Activated CD8-positive, alpha-beta T cell treated with anti-CD3 and anti-CD28 coated beads for 36 hours (primary cell): ENCODE results near the gene PCBP2. TPM values are rescaled to one million over a fixed set of nuclear protein-coding genes. Genes with fewer than 3 reads are reported as not detected.
"Not testable (repeated sequence)": the region's sequence is repeated elsewhere in the genome, so short reads cannot be mapped to it uniquely, and the experiment has no call there.

Experiments
- ATAC-seq: fragments of 200-7000 bp; cut with Tn5 transposase; one replicate; pipeline ENCODE4 v1.10.0; 2021; ENCODE audit warnings: mild to moderate bottlenecking, moderate library complexity
- CTCF ChIA-PET: fragments of 350-600 bp; sonication (Branson Sonifier 250); formaldehyde crosslinking; loops from one replicate; lab custom pipeline; 2021; ENCODE audit warnings: antibody characterized with exemption; lab: Charles Lee
- POLR2A ChIA-PET: fragments of 350-600 bp; sonication (Branson Sonifier 250); formaldehyde crosslinking; loops from one replicate; lab custom pipeline; 2021; ENCODE audit warnings: antibody characterized with exemption; lab: Charles Lee
- DNase-seq: peaks from one replicate; pipeline ENCODE4 v3.0.0-alpha.2; 2020
- H3K27ac Mint-ChIP-seq: one replicate; pipeline ENCODE4 v1.8.0; 2021; ENCODE audit warnings: mild to moderate bottlenecking, mixed read lengths
- H3K27me3 Mint-ChIP-seq: one replicate; pipeline ENCODE4 v1.8.0; 2021; ENCODE audit warnings: mixed read lengths
- H3K36me3 Mint-ChIP-seq: one replicate; pipeline ENCODE4 v1.8.0; 2021; ENCODE audit warnings: low read depth, mixed read lengths
- H3K4me1 Mint-ChIP-seq: one replicate; pipeline ENCODE4 v1.8.0; 2021; ENCODE audit warnings: low read depth, mixed read lengths
- H3K4me3 Mint-ChIP-seq: one replicate; pipeline ENCODE4 v1.8.0; 2021; ENCODE audit warnings: mild to moderate bottlenecking, moderate library complexity, mixed read lengths
- H3K9me3 Mint-ChIP-seq: one replicate; pipeline ENCODE4 v1.8.0; 2021; ENCODE audit warnings: mixed read lengths
- intact Hi-C: fragments of 100-400 bp; cut with micrococcal nuclease; formaldehyde crosslinking; loops from one replicate; pipeline ENCODE4 v1.10.0; 2022
- total RNA-seq, 2 experiments: library from RNA; stranded (reverse); gene quantifications; one replicate each; pipeline ENCODE4 v1.2.3, GENCODE V29; 2021
- TF ChIP-seq, protein P1 (sequence below): fragments of 200-600 bp; IDR thresholded peaks from one replicate; pipeline ENCODE4 v1.8.0; 2022; ENCODE audit warnings: antibody characterized with exemption, mild to moderate bottlenecking

PCBP2 gene
- total RNA-seq, 2 experiments from 2014 or later = 958 to 973 TPM

DNA sequence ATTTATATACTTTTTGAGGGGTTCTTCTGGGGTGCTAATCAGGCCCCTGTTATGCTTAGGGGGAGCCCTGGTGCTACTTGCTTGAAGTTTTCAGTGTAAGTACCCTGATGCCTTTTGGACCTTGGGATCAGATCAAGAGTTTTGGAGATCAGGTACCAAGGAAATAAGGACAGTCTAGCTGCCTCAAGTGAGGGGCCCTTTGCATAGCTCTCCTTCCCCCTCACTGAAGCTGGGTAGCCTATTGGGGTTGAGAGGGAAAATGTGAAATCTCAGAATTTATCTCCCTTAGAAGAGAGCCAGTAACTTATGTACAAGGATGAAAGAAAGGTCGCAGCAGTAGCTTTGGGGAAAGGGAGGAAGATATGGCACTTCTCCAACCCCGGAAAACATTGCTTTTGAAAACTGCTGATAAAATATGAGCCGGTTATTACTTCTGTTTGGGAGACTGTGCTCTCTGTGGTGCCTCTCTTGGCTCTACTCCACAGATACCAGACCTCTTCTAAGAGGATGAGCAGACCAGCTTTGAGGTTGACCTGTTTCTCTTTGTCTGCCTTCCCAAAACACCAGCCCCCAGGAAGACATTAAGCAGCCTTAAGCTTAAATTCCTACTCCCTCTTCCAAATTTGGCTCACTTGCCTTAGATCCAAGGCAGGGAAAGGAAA, 37.0 kb upstream of the PCBP2 start:
- ATAC-seq = no peak
- TF ChIP-seq, protein P1, sequence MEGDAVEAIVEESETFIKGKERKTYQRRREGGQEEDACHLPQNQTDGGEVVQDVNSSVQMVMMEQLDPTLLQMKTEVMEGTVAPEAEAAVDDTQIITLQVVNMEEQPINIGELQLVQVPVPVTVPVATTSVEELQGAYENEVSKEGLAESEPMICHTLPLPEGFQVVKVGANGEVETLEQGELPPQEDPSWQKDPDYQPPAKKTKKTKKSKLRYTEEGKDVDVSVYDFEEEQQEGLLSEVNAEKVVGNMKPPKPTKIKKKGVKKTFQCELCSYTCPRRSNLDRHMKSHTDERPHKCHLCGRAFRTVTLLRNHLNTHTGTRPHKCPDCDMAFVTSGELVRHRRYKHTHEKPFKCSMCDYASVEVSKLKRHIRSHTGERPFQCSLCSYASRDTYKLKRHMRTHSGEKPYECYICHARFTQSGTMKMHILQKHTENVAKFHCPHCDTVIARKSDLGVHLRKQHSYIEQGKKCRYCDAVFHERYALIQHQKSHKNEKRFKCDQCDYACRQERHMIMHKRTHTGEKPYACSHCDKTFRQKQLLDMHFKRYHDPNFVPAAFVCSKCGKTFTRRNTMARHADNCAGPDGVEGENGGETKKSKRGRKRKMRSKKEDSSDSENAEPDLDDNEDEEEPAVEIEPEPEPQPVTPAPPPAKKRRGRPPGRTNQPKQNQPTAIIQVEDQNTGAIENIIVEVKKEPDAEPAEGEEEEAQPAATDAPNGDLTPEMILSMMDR = no peak
- H3K36me3 Mint-ChIP-seq = peaks cover 29% of the 10 kb centered on the region
- peaks cover 65% of the 10 kb centered on the region for H3K4me1 Mint-ChIP-seq
- peak overlapping the region; percentile 1 for H3K27ac Mint-ChIP-seq
- no peaks in the 10 kb centered on the region for H3K9me3 Mint-ChIP-seq
- DNase-seq = no peak
- intact Hi-C loops = no loop called here
- H3K4me3 Mint-ChIP-seq = no peak overlapping the region
- ChIA-PET POLR2A (interaction anchor here (0.6 to 1.2 kb wide), 4 partner anchors 13 to 94 kb away, joined by 3 to 4 read pairs (median 3); no protein-coding TSS in a partner anchor), CTCF (interaction anchor here (1.1 to 6.6 kb wide), 5 partner anchors 62 to 94 kb away, joined by 3 to 42 read pairs (median 6); partner anchors contain the start of gene AAAS)
- no peaks in the 10 kb centered on the region for H3K27me3 Mint-ChIP-seq

DNA sequence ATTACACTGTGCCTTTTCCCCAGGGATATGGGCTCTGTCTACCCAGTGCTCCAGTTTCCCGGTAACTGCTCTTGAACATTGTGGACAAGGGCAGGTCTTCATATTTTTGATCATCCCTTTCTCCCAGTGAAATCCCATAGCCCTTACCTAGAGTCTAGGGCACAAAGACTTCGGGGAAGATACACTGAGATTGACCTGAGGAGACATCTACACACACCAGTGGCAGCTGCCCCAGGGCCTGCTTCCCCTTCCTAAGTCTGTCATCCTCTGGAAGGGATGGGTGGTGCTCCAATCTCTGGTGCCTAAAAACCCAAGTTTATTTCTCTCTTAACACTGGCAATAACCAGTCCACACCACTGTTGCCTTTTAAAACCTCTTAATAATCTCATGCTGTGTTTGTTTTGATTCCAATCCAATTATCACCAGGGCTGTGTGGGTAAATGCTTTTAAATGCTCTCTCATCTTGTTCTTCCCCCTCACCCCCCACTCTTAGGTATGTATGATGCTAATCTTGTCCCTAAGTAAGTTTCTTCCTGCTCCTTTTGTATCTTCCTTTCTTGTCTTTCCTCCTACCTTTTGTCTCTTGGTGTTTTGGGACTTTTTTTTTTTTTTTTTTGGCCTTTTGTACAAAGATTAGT, 36.0 kb upstream of the PCBP2 start:
- Mint-ChIP-seq H3K27ac (peak overlapping the region; percentile 25), H3K36me3 (peaks cover 23% of the 10 kb centered on the region)
- intact Hi-C loops = not testable (repeated sequence)

DNA sequence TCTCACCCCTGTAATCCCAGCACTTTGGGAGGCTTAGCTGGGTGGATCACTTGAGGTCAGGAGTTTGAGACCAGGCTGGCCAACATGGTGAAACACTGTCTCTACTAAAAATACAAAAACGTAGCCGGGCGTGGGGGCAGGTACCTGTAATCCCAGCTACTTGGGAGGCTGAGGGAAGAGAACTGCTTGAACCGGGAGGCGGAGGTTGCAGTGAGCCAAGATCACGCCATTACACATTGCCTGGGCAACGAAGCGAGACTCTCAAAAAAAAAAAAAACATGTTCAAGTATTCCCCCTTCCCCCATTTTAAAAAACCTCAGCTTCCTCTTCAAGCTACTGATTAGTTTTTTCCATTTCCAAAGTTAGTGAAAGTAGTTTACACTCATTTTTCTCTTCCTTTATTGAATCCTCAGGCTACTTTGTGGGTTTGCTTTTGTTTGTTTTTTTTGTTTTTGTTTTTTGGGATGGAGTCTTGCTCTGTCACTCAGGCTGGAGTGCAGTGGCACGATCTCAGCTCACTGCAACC, 34.5 kb upstream of the PCBP2 start:
- peaks cover 63% of the 10 kb centered on the region for H3K4me1 Mint-ChIP-seq
- ChIA-PET POLR2A (interaction anchor here (0.9 to 2.1 kb wide), 6 partner anchors 8 to 92 kb away, joined by 3 to 7 read pairs (median 4); partner anchors contain the start of gene SP1), CTCF (interaction anchor here (0.6 to 3.0 kb wide), 7 partner anchors 13 to 371 kb away, joined by 4 to 38 read pairs (median 5); partner anchors contain the start of genes AAAS and SP1)
- H3K36me3 Mint-ChIP-seq, H3K4me3 Mint-ChIP-seq, H3K9me3 Mint-ChIP-seq, H3K27me3 Mint-ChIP-seq, intact Hi-C loops: not testable (repeated sequence)
- DNase-seq (peak; percentile 27), ATAC-seq (peak; percentile 19)
- H3K27ac Mint-ChIP-seq = peak overlapping the region; percentile 65

More for the DNA sequence above, 36.0 kb upstream of the PCBP2 start:
- H3K27me3 Mint-ChIP-seq, ATAC-seq, H3K9me3 Mint-ChIP-seq, H3K4me3 Mint-ChIP-seq, DNase-seq: not testable (repeated sequence)
- H3K4me1 Mint-ChIP-seq = peaks cover 69% of the 10 kb centered on the region
- POLR2A ChIA-PET = interaction anchor here (0.8 to 2.1 kb wide), 2 partner anchors 12 to 36 kb away, joined by 3 to 7 read pairs; partner anchors contain the start of gene SP1
- CTCF ChIA-PET = interaction anchor here (1.7 to 6.6 kb wide), 4 partner anchors 29 to 94 kb away, joined by 4 to 42 read pairs (median 26); partner anchors contain the start of gene AAAS

DNA sequence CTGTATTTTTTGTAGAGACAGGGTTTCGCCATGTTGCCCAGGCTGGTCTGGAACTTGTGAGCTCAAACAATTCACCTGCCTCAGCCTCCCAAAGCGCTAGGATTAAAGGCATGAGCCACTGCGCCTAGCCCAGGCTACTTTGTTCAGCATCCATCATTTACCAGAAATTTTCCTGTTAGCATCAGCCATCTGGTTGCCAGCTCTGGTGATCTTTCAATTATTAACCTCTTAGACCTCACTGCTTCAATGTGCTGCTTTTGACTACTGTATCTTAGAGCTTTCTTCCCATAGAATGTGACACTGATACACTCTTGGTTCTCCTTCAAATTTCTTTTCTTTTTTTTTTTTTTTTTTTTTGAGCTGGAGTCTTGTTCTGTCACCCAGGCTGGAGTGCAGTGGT, 33.7 kb upstream of the PCBP2 start:
- peak overlapping the region; percentile 23 for H3K27ac Mint-ChIP-seq
- H3K27me3 Mint-ChIP-seq = no peaks in the 10 kb centered on the region
- H3K9me3 Mint-ChIP-seq = no peaks in the 10 kb centered on the region
- DNase-seq (no peak), ATAC-seq (no peak)
- peaks cover 2% of the 10 kb centered on the region for H3K36me3 Mint-ChIP-seq
- TF ChIP-seq, protein P1 = no peak
- H3K4me1 Mint-ChIP-seq = peaks cover 56% of the 10 kb centered on the region
- intact Hi-C loops = no loop called here
- ChIA-PET CTCF (interaction anchor here (1.2 to 3.0 kb wide), 4 partner anchors 14 to 73 kb away, joined by 4 to 38 read pairs (median 6); partner anchors contain the start of gene SP1), POLR2A (interaction anchor here (1.0 to 1.5 kb wide), 2 partner anchors 21 to 163 kb away, joined by 3 to 4 read pairs; no protein-coding TSS in a partner anchor)
- no peak overlapping the region for H3K4me3 Mint-ChIP-seq

DNA sequence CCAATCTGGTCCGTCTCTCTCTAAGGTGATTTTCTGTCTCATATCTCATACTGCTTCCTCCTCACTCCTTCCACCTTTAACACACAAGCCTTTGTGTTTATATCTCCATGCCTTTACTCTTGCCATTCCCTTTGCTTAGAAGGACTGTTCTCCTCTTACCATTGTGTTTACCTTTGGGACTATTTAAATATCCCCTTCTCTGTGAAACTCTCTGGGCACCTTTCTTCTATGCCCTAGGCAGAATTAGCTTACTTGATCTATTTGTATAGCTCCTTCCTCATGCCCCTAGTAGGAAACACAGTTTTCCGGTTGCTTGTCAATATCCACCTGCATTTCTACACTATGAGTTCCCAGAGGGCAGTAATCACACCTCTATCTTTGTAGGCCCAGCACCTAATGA, 32.1 kb upstream of the PCBP2 start:
- POLR2A ChIA-PET = interaction anchor here (1.2 to 1.3 kb wide), 3 partner anchors 10 to 53 kb away, joined by 3 to 5 read pairs (median 4); no protein-coding TSS in a partner anchor
- intact Hi-C loops = loop anchor here (5.0 kb wide), 1 partner anchor 37 kb away; the partner anchor contains the start of gene SP1
- H3K4me3 Mint-ChIP-seq = no peak overlapping the region

DNA sequence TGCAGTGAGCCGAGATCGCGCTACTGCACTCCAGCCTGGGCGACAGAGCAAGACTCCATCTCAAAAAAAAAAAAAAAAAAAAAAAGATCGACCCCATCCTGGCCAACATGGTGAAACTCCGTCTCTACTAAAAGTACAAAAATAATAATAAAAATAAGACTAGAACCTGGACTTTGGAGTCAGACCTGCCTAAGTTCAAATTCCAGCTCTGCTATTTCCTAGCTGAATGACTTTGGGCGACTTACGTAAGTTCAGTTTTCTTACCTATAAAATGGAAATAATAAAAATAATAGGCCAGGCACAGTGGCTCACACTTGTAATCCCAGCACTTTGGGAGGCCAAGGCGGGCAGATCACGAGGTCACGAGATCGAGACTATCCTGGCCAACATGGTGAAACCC, 29.7 kb upstream of the PCBP2 start:
- H3K4me1 Mint-ChIP-seq = peaks cover 31% of the 10 kb centered on the region
- not testable (repeated sequence) for H3K27me3 Mint-ChIP-seq, ATAC-seq, DNase-seq, H3K27ac Mint-ChIP-seq, H3K9me3 Mint-ChIP-seq, H3K36me3 Mint-ChIP-seq, H3K4me3 Mint-ChIP-seq
- POLR2A ChIA-PET = interaction anchor here (1.0 to 2.2 kb wide), 5 partner anchors 12 to 102 kb away, joined by 3 to 11 read pairs (median 3); partner anchors contain the start of gene AAAS
- intact Hi-C loops = loop anchor here (5.0 kb wide), 1 partner anchor 40 kb away; the partner anchor contains the start of gene SP1
- CTCF ChIA-PET = interaction anchor here (1.1 to 7.8 kb wide), 7 partner anchors 12 to 100 kb away, joined by 3 to 187 read pairs (median 32); partner anchors contain the start of genes AAAS and PRR13

More for the DNA sequence above, 32.1 kb upstream of the PCBP2 start:
- TF ChIP-seq, protein P1 = no peak
- Mint-ChIP-seq H3K4me1 (peaks cover 46% of the 10 kb centered on the region), H3K36me3 (no peaks in the 10 kb centered on the region), H3K27me3 (no peaks in the 10 kb centered on the region), H3K9me3 (no peaks in the 10 kb centered on the region), H3K27ac (peak overlapping the region; percentile 21)
- CTCF ChIA-PET = interaction anchor here (0.9 to 7.8 kb wide), 6 partner anchors 9 to 98 kb away, joined by 3 to 187 read pairs (median 18); partner anchors contain the start of gene AAAS
- no peak for ATAC-seq
- no peak for DNase-seq
